Natural killer cell (primary cell): ENCODE measurements around the gene ANK3. TPM values are rescaled to one million over a fixed set of nuclear protein-coding genes. Genes with fewer than 3 reads are reported as not detected.

Experiments used
- ATAC-seq, 3 donors: fragments of 150-1000 bp in 2 of 3; fragments of 200-7000 bp in 1 of 3; cut with Tn5 transposase; 1 replicate in 1 of 3; 2 replicates in 2 of 3; pipeline ENCODE4 v1.10.0; 2021; ENCODE audit warnings: mild to moderate bottlenecking in 2 of 3, moderate library complexity in 2 of 3
- DNase-seq, 2 donors: peaks; one replicate each; pipeline versions ENCODE4 v3.0.0 to v3.0.0-alpha.2; 2013 to 2021; ENCODE audit warnings: mixed read lengths in 1 of 2
- H3K27ac ChIP-seq: one replicate; pipeline ENCODE4 v1.5.1; 2013; ENCODE audit warnings: mild to moderate bottlenecking, low read length
- H3K27me3 ChIP-seq: one replicate; pipeline ENCODE4 v1.6.1; 2013; ENCODE audit warnings: low read length; ENCODE audit not compliant: control insufficient read depth, insufficient read depth
- H3K36me3 ChIP-seq: one replicate; pipeline ENCODE4 v1.6.1; 2013; ENCODE audit warnings: low read length; ENCODE audit not compliant: control insufficient read depth, insufficient read depth
- H3K4me1 ChIP-seq: one replicate; pipeline ENCODE4 v1.6.1; 2013; ENCODE audit warnings: low read length; ENCODE audit not compliant: control insufficient read depth, insufficient read depth
- H3K4me3 ChIP-seq: one replicate; pipeline ENCODE4 v1.5.1; 2013; ENCODE audit warnings: low read length
- H3K9me3 ChIP-seq: one replicate; pipeline ENCODE4 v1.6.1; 2013; ENCODE audit warnings: low read length; ENCODE audit not compliant: control insufficient read depth, insufficient read depth
- H3K27ac Mint-ChIP-seq, 2 donors: one replicate each; pipeline ENCODE4 v1.8.0; 2022; ENCODE audit warnings: mild to moderate bottlenecking in 2 of 2, mixed read lengths in 2 of 2, moderate library complexity in 1 of 2
- H3K27me3 Mint-ChIP-seq, 2 donors: one replicate each; pipeline ENCODE4 v1.8.0; 2022; ENCODE audit warnings: low read depth in 2 of 2, mixed read lengths in 2 of 2
- H3K36me3 Mint-ChIP-seq: one replicate; pipeline ENCODE4 v1.8.0; 2022; ENCODE audit warnings: mixed read lengths
- H3K4me1 Mint-ChIP-seq, 2 donors: one replicate each; pipeline ENCODE4 v1.8.0; 2022; ENCODE audit warnings: mixed read lengths in 2 of 2
- H3K4me3 Mint-ChIP-seq: one replicate; pipeline ENCODE4 v1.8.0; 2022; ENCODE audit warnings: mild to moderate bottlenecking, moderate library complexity, mixed read lengths
- H3K9me3 Mint-ChIP-seq, 2 donors: one replicate each; pipeline ENCODE4 v1.8.0; 2022; ENCODE audit warnings: mixed read lengths in 2 of 2
- WGBS: methylation state at CpG from one replicate; pipeline ENCODE4 v1.1.7; 2013; ENCODE audit warnings: missing lambda C conversion rate; ENCODE audit not compliant: insufficient coverage; 5-methylcytosine and 5-hydroxymethylcytosine counted together
- intact Hi-C: fragments of 100-400 bp; cut with micrococcal nuclease; formaldehyde crosslinking; loops from one replicate; pipeline ENCODE4 v1.14.2; 2022
- total RNA-seq, 4 donors: library from RNA; stranded (reverse); fragments of 120-200 nt in 1 of 4; gene quantifications; one replicate each; pipeline versions ENCODE4 v1.2.3 to v1.2.4, GENCODE V29; 2013 to 2022
- TF ChIP-seq, protein P1 (sequence below): fragments of 200-600 bp; IDR thresholded peaks from one replicate; pipeline ENCODE4 v1.8.0; 2022; ENCODE audit warnings: antibody characterized with exemption

Gene ANK3
- total RNA-seq, 3 donors from 2014 or later (not counting 1 experiment from before 2014, with no cell fraction given), result 4.4 to 12.9 (median 11.4) TPM

DNA sequence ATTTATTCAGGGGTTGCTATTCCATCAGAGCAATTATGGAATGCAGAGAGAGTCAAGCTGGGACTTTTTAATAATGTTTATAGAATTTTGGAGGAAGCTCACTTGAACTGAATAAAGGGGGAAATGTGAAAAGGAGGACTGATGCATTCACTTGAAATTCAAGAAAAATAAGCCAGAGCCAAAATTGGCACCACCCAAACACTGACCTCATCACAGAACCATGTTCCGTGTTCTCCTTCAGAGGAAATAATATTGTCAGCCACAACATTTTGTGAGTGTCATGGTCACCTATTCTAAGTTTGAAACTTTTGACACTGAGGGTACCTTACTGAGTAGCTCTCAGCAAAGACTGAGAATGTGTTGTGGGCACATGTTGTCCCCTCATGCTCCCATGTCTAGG lies 207.0 kb downstream of the ANK3 start:
- WGBS, result 86% methylated on average over 1 of the region's 1 CpG
- Histone ChIP-seq H3K27me3 (no peaks in the 10 kb centered on the region), H3K4me3 (no peak overlapping the region), H3K4me1 (no peaks in the 10 kb centered on the region), H3K9me3 (no peaks in the 10 kb centered on the region), H3K36me3 (no peaks in the 10 kb centered on the region), H3K27ac (no peak overlapping the region)
- H3K4me1 Mint-ChIP-seq, result no peaks in the 10 kb centered on the region
- DNase-seq (no peak), ATAC-seq (no peak)
- TF ChIP-seq, protein P1, sequence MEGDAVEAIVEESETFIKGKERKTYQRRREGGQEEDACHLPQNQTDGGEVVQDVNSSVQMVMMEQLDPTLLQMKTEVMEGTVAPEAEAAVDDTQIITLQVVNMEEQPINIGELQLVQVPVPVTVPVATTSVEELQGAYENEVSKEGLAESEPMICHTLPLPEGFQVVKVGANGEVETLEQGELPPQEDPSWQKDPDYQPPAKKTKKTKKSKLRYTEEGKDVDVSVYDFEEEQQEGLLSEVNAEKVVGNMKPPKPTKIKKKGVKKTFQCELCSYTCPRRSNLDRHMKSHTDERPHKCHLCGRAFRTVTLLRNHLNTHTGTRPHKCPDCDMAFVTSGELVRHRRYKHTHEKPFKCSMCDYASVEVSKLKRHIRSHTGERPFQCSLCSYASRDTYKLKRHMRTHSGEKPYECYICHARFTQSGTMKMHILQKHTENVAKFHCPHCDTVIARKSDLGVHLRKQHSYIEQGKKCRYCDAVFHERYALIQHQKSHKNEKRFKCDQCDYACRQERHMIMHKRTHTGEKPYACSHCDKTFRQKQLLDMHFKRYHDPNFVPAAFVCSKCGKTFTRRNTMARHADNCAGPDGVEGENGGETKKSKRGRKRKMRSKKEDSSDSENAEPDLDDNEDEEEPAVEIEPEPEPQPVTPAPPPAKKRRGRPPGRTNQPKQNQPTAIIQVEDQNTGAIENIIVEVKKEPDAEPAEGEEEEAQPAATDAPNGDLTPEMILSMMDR, result no peak
- no peaks in the 10 kb centered on the region for H3K27me3 Mint-ChIP-seq
- H3K9me3 Mint-ChIP-seq, result no peaks in the 10 kb centered on the region
- intact Hi-C loops, result no loop called here
- no peak overlapping the region for H3K27ac Mint-ChIP-seq
- no peak overlapping the region for H3K4me3 Mint-ChIP-seq
- no peaks in the 10 kb centered on the region for H3K36me3 Mint-ChIP-seq

DNA sequence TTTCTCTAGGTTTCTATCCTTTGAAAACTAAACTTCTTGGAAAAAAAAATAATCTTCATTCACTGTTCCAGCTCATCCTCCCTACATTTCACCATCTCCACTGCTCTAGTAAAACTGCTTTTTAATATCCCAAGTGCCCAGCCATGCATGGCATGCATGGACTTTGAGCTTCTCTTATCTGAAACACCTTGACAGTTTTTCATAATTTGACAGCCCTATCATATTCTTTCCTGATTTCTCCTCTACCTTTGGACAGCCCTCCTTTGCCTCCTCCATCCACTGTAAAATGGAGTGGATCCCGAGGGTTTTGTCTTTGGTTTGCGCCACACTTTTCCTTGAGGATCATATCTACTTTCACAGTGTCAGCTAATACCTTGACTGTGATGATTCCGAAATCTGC lies 212.8 kb downstream of the ANK3 start:
- Histone ChIP-seq H3K4me1 (no peaks in the 10 kb centered on the region), H3K27ac (no peak overlapping the region), H3K27me3 (no peaks in the 10 kb centered on the region), H3K4me3 (no peak overlapping the region), H3K9me3 (no peaks in the 10 kb centered on the region), H3K36me3 (peaks cover 2% of the 10 kb centered on the region)
- H3K36me3 Mint-ChIP-seq, result no peaks in the 10 kb centered on the region
- no peaks in the 10 kb centered on the region for H3K4me1 Mint-ChIP-seq
- TF ChIP-seq, protein P1, result no peak
- DNase-seq, result no peak
- H3K27ac Mint-ChIP-seq, result no peak overlapping the region
- H3K9me3 Mint-ChIP-seq, result no peaks in the 10 kb centered on the region
- intact Hi-C loops, result no loop called here
- 94% methylated on average over 3 of the region's 3 CpGs for WGBS
- no peaks in the 10 kb centered on the region for H3K27me3 Mint-ChIP-seq
- no peak for ATAC-seq
- no peak overlapping the region for H3K4me3 Mint-ChIP-seq

DNA sequence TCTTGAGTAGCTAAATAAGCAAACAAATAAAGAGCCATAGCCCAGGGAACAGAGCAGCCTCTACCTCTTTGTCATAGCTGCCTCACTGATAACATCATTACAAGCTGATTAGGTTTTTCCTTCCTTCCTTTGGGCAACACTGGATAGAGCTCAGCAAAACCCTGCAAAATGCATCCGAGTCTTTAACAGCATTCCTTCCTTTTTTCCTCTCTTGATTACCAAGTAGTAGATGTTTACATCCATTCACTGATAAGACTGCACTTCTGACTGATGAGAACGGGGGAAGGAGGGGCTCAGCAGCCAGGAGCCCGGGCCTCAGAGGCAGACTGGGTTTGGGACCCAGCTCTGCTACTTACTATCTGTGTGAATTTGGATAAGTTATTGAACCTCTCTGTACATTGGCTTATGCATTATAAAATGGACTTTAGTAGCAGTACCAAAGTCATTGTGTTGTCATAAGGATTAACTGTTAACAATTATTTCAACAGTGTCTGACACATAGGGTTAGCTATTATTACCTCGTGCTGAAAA lies 214.2 kb downstream of the ANK3 start:
- Mint-ChIP-seq H3K4me1 (no peaks in the 10 kb centered on the region), H3K4me3 (no peak overlapping the region), H3K27ac (no peak overlapping the region), H3K36me3 (no peaks in the 10 kb centered on the region), H3K27me3 (no peaks in the 10 kb centered on the region), H3K9me3 (no peaks in the 10 kb centered on the region)
- H3K27me3 ChIP-seq, result no peaks in the 10 kb centered on the region
- peaks cover 2% of the 10 kb centered on the region for H3K36me3 ChIP-seq
- no peaks in the 10 kb centered on the region for H3K9me3 ChIP-seq
- H3K27ac ChIP-seq, result no peak overlapping the region
- WGBS, result 51% methylated on average over 4 of the region's 4 CpGs
- no peaks in the 10 kb centered on the region for H3K4me1 ChIP-seq
- intact Hi-C loops, result no loop called here
- no peak for DNase-seq
- TF ChIP-seq, protein P1, result no peak
- H3K4me3 ChIP-seq, result no peak overlapping the region
- no peak for ATAC-seq

DNA sequence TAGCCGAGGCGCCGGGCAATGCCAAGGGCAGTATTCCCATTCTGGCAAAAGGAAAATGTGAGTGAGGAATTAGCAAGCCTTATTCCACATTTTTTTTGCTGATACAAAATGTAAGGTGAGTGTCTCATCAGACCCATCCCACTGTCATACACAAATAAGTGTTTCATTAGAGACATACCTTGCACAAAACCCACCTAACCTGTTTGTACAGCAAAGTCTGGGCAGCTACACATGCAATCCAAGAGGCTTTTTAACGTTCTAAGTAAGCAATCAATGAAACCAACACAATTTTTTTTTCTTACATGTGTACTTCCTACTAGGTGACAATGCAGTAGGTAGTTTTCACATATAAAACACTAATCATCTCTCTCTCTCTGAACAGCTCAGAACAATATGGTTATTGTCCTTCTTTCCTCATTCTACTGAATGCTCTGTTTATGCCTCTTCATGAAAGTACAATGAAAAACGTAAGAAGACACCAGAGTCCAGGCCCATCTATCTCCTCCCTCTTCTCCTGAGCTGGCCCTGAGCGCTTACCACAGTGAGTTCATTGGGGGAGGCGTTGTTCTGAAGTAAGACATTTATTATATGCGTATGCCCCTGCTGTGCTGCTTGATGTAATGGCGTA lies 217.2 kb downstream of the ANK3 start:
- Mint-ChIP-seq H3K4me3 (no peak overlapping the region), H3K36me3 (no peaks in the 10 kb centered on the region), H3K9me3 (no peaks in the 10 kb centered on the region), H3K27me3 (no peaks in the 10 kb centered on the region), H3K4me1 (no peaks in the 10 kb centered on the region), H3K27ac (no peak overlapping the region)
- Histone ChIP-seq H3K27ac (no peak overlapping the region), H3K4me3 (no peak overlapping the region), H3K9me3 (no peaks in the 10 kb centered on the region), H3K36me3 (peaks cover 2% of the 10 kb centered on the region), H3K4me1 (no peaks in the 10 kb centered on the region), H3K27me3 (no peaks in the 10 kb centered on the region)
- DNase-seq, result no peak
- intact Hi-C loops, result no loop called here
- WGBS, result 93% methylated on average over 9 of the region's 9 CpGs
- TF ChIP-seq, protein P1, result no peak
- no peak for ATAC-seq
